ENCODE data around the gene NTNG2. TPM values are rescaled to one million over a fixed set of nuclear protein-coding genes. Genes with fewer than 3 reads are reported as not detected.

NTNG2 gene
- total and polyA plus RNA-seq, 2 donors (not counting 3 experiments of a cell fraction or from before 2014, with no cell fraction given), result 0.08 to 0.88 TPM

GRCh38 chr9:132117694-132118093 is 44.2 kb upstream of the NTNG2 start:
- DNase-seq (ENCODE audit: low read depth, low spot score) (no peak), FAIRE-seq (no peak)
- intact Hi-C loops (cut with micrococcal nuclease) (loop anchor here (10.0 kb wide), 1 partner anchor 343 kb away; no protein-coding TSS in a partner anchor), dilution Hi-C loops (cut with MboI; ENCODE audit: extremely low pct_ligation_motif_present, low sequenced_read_pairs) (loop anchor here (25.0 kb wide), 1 partner anchor 305 kb away; no protein-coding TSS in a partner anchor)
- Histone ChIP-seq H3K79me2 (ENCODE audit: control insufficient read depth, insufficient read depth, low read length) (no peaks in the 10 kb centered on the region), H3K4me2 (ENCODE audit: insufficient read depth, low read length) (no peak overlapping the region), H3K4me3 (replicated peaks in 1 of 3; ENCODE audit: insufficient read depth in 1 of 3, low read depth in 1 of 3, low read length in 3 of 3) (no peak overlapping the region), H3K9me1 (replicated peaks; ENCODE audit: control insufficient read depth, extremely low read depth, insufficient read depth, low read length) (no peaks in the 10 kb centered on the region), H2AFZ (ENCODE audit: low read depth, low read length) (no peak overlapping the region), H4K20me1 (replicated peaks; ENCODE audit: control insufficient read depth, extremely low read depth, insufficient read depth, low read length) (no peaks in the 10 kb centered on the region), H3K9me3 (replicated peaks; ENCODE audit: control insufficient read depth, insufficient read depth, low read length) (no peaks in the 10 kb centered on the region), H3K9ac (replicated peaks; ENCODE audit: extremely low read depth, insufficient read depth, low read length) (no peak overlapping the region), H3K4me1 (ENCODE audit: control insufficient read depth, extremely low read depth, insufficient read depth, low read length) (no peaks in the 10 kb centered on the region), H3K27me3 (ENCODE audit: control insufficient read depth in 2 of 2, insufficient read depth in 2 of 2, low read length in 2 of 2) (peaks cover 3 to 4% of the 10 kb centered on the region in 2 experiments), H3K27ac (ENCODE audit: insufficient read depth, low read depth, low read length) (no peak overlapping the region), H3K36me3 (ENCODE audit: control insufficient read depth in 2 of 2, extremely low read depth in 1 of 2, insufficient read depth in 2 of 2, low read length in 2 of 2) (no peaks in the 10 kb centered on the region)
- TF ChIP-seq MAX (IDR thresholded peaks at IDR 0.05; ENCODE audit: insufficient read depth, insufficient read length), result no peak
- TF ChIP-seq MYC (IDR thresholded peaks at IDR 0.05; ENCODE audit: low read depth, low read length), result no peak
- no peak for TF ChIP-seq GATA2 (IDR thresholded peaks at IDR 0.05; ENCODE audit: insufficient read depth, insufficient read length, low read depth, low read length)
- no peak for TF ChIP-seq CTCF (IDR thresholded peaks at IDR 0.05; ENCODE audit: extremely low read depth in 1 of 2, insufficient read depth in 1 of 2, low read depth in 1 of 2, low read length in 2 of 2)
- no peak for TF ChIP-seq POLR2AphosphoS5 (IDR thresholded peaks at IDR 0.05; ENCODE audit: insufficient read depth, low read depth, low read length)
- no peak for TF ChIP-seq POLR2A (IDR thresholded peaks at IDR 0.05; ENCODE audit: low read depth, low read length)
- no peak for TF ChIP-seq EZH2 (IDR thresholded peaks at IDR 0.05; ENCODE audit: borderline replicate concordance, low read depth, low read length, severe bottlenecking)
- ChIA-PET POLR2A (no interaction called here), CTCF (interaction anchor here (1.1 kb wide), 1 partner anchor 9 kb away, joined by 3 read pairs; no protein-coding TSS in a partner anchor)
- BruUV-seq (replicated peaks), result no TSS peak
